ENCODE results near the gene MAGEA3. TPM values are rescaled to one million over a fixed set of nuclear protein-coding genes. Genes with fewer than 3 reads are reported as not detected.

MAGEA3 gene
- total and polyA plus RNA-seq, 9 of the 15 experiments (the other 6 are each of a cell fraction or from before 2014, with no cell fraction given) = 8.1 to 197 (median 144) TPM

DNA sequence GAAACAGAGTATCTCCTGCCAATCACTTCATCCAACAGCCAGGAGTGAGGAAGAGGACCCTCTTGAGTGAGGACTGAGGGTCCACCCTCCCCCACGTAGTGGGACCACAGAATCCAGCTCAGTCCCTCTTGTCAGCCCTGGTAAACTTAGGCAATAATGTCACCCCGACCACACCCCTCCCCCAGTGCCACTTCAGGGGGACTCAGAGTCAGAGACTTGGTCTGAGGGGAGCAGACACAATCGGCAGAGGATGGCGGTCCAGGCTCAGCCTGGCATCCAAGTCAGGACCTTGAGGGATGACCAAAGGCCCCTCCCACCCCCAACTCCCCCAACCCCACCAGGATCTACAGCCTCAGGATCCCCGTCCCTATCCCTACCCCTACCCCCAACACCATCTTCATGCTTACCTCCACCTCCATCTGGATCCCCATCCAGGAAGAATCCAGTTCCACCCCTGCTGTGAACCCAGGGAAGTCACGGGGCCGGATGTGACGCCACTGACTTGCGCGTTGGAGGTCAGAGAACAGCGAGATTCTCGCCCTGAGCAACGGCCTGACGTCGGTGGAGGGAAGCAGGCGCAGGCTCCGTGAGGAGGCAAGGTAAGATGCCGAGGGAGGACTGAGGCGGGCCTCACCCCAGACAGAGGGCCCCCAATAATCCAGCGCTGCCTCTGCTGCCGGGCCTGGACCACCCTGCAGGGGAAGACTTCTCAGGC, 34.8 kb downstream of the MAGEA3 start, which contains the start of the genes CSAG1 and MAGEA12 (continued):
- TF ChIP-seq FOXP4 (CRISPR knock-in tag; IDR thresholded peaks at IDR 0.05; ENCODE audit: borderline replicate concordance) = no peak
- TF ChIP-seq ZNF124 (CRISPR knock-in tag; IDR thresholded peaks at IDR 0.05) = no peak
- no peak for TF ChIP-seq ZNF766 (CRISPR knock-in tag; conservative IDR thresholded peaks at IDR 0.05)
- no peak for TF ChIP-seq CGGBP1 (CRISPR knock-in tag; IDR thresholded peaks at IDR 0.05)
- TF ChIP-seq FOXM1 (IDR thresholded peaks at IDR 0.05; ENCODE audit: low read depth) = no peak
- no peak for TF ChIP-seq FOXM1 (CRISPR knock-in tag; IDR thresholded peaks at IDR 0.05; ENCODE audit: low read depth)
- TF ChIP-seq, protein P1, sequence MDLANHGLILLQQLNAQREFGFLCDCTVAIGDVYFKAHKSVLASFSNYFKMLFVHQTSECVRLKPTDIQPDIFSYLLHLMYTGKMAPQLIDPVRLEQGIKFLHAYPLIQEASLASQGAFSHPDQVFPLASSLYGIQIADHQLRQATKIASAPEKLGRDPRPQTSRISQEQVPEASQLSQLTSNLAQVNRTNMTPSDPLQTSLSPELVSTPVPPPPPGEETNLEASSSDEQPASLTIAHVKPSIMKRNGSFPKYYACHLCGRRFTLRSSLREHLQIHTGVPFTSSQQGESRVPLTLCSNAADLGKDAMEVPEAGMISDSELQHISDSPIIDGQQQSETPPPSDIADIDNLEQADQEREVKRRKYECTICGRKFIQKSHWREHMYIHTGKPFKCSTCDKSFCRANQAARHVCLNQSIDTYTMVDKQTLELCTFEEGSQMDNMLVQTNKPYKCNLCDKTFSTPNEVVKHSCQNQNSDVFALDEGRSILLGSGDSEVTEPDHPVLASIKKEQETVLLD (IDR thresholded peaks at IDR 0.05) = no peak
- TF ChIP-seq POLR2A (conservative IDR thresholded peaks at IDR 0.05) = 0 out of 2 replicates have a peak, but pooled peaks have one; percentile 29
- no peak for TF ChIP-seq DNMT1 (IDR thresholded peaks at IDR 0.05)
- no peak for TF ChIP-seq ILF3 (IDR thresholded peaks at IDR 0.05; ENCODE audit: borderline replicate concordance)
- TF ChIP-seq ZNF551 (CRISPR knock-in tag; IDR thresholded peaks at IDR 0.05) = no peak
- no peak for TF ChIP-seq RREB1 (CRISPR knock-in tag; IDR thresholded peaks at IDR 0.05)
- no peak for TF ChIP-seq STAT5B (CRISPR knock-in tag; IDR thresholded peaks at IDR 0.05)
- TF ChIP-seq SP1 (CRISPR knock-in tag; IDR thresholded peaks at IDR 0.05) = no peak
- TF ChIP-seq YY1 (IDR thresholded peaks at IDR 0.05; ENCODE audit: borderline replicate concordance in 1 of 3, control insufficient read depth in 1 of 3, extremely low read depth in 1 of 3, insufficient read depth in 3 of 3, insufficient read length in 1 of 3, insufficient replicate concordance in 2 of 3, low read depth in 1 of 3, low read length in 2 of 3) = no peak
- no peak for TF ChIP-seq SMC3 (conservative IDR thresholded peaks at IDR 0.05; ENCODE audit: insufficient read depth, low read depth, low read length)
- peak; percentile 90 for TF ChIP-seq CREB1 (IDR thresholded peaks at IDR 0.05)
- TF ChIP-seq CREB1 (CRISPR knock-in tag; IDR thresholded peaks at IDR 0.05) = peak; percentile 89
- TF ChIP-seq POLR2G (IDR thresholded peaks at IDR 0.05; ENCODE audit: low read depth, low read length) = peak; percentile 76

All from K562 (cell line).